HT1080 (cell line): ENCODE data around the gene SIRPB2. TPM values are rescaled to one million over a fixed set of nuclear protein-coding genes. Genes with fewer than 3 reads are reported as not detected.

Experiments
- DNase-seq: peaks from one replicate; pipeline ENCODE4 v3.0.0-alpha.2; 2015; ENCODE audit warnings: low read depth
- total RNA-seq: library from RNA; depleted of rRNA; stranded (reverse); fragments of >200 nt; shearing (Covaris generic); gene quantifications from 2 replicates; pipeline ENCODE4 v1.2.3, GENCODE V29; 2014

The SIRPB2 gene
- total RNA-seq, 1 experiment from 2014 or later = not detected

DNA sequence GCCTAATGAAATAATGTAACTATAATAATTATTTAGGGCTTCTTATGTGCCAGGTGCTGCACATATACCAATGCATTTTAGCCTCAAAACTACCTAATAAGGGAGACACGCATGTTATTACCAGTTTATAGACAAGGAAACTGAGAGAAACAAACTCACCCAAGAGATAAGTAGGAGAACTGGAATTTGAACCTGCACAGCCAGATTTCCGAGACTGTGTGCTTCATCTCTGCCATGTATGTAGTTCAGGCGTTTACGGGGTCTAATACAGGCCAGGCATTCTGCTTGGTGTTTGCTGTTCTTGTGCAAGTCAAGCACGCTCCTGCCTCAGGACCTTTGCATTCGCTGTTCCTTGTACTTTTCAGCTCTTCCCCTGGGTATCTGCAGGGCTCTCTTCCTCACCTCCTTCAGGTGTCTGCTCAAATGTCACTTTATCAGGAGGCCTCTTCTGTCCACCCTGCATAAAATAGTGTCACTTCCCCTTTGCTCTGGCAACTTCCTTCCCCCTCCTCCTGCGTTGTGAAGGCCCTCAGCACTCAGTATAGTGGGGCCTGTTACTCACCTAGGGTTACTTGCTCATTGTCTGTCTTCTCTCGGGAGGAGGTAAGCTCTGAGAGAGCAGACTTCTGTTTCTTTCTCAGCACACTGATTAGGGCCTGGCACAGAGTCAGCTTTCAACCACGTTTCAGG, 18.5 kb downstream of the SIRPB2 start:
- no peak for DNase-seq

DNA sequence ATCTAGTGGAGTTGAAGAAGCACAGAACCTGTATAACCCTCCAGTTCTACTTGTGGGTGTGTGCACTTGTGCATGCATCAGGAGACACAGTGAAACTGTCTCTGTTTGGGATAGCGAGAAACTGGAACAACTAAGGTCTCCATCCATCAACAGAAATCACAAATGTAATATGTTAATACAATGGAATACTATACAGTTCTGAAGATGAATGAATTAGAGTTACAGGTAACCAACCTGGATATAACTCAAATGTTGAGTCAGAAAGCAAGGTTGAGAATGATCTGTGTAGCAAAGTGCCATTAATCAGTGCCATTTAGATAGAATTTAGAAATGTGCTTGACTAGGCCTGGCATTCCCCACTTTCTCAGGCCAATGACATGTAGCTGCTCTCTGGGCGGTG, 20.0 kb downstream of the SIRPB2 start:
- no peak for DNase-seq

DNA sequence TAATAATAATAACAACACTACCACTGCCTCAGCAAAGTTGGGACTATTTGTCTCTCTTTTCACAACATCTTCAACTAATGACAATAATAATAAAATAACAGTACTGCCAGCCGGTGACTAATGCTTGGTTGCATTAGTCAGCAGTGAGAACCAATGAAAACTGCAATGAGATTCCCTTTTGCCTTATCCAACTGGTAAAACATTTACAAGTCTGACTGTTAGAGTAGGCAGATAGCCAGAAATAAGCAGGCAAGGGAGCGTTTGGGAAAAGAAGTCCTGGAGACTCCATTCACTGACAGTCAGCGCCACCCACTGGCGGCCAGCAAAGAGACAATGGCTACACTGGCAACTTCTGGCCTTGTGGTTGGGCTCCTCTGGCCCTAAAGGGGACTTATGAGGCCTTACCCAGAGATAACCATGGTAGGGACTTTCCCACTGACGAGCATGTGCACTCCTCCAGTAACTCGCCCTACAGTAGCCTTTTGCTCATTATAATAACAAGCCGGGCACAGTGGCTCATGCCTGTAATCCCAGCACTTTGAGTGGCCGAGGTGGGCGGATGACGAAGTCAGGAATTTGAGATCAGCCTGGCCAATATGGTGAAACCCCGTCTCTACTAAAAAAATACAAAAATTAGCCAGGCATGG, 21.2 kb downstream of the SIRPB2 start:
- DNase-seq = peak; percentile 96

DNA sequence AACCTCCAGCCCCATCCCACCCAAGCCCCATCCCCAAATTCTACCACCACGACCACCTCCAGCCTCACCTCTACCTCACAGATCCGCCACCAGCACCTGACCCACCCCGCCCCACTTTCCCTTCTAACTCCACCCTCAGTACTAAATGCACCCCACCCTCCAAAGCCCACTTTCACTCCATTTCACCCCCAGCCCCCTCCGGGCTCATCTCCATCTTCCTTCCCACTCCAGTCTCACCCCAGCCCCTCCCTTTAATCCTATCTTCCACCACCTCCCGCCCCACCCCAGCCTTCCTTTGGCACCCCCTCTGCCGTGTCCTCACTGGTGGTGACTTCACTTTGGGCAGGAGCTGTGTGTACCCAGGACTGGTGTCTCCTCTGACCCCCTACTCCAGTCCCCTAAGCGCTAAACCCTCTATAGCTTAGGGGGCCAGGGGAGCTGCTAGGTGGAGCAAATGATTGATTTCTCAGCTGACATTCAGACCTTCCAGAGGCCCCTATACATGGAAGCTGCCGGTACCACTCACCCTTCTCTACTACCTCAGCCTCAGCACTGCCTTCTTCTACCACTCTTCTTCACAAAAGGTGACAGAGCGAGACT, 21.8 kb downstream of the SIRPB2 start:
- DNase-seq = no peak

DNA sequence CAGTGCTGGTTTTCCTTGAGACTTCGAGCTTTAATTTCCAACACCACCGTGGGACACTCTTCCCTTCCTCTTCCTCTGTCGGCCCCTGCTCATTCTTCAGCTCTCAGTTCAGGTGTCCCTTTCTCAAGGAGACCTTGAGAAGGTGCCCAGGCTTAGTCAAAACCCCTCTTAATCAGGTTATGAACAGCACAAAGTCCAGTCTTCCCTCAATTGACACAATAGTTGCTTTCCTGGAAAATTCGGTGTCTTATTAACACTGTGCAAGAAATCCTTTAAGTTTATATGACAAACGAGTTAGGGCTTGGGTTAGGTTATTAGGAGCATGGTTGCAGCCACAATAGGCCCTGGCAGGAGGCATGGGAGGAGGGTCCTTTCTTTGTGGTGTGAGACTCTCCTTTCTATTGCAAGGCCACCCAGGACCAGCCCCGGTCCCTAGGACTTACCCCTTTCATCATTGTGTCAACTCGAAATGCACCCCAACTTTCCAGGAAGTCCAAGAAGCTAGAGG, 23.0 kb downstream of the SIRPB2 start:
- no peak for DNase-seq

DNA sequence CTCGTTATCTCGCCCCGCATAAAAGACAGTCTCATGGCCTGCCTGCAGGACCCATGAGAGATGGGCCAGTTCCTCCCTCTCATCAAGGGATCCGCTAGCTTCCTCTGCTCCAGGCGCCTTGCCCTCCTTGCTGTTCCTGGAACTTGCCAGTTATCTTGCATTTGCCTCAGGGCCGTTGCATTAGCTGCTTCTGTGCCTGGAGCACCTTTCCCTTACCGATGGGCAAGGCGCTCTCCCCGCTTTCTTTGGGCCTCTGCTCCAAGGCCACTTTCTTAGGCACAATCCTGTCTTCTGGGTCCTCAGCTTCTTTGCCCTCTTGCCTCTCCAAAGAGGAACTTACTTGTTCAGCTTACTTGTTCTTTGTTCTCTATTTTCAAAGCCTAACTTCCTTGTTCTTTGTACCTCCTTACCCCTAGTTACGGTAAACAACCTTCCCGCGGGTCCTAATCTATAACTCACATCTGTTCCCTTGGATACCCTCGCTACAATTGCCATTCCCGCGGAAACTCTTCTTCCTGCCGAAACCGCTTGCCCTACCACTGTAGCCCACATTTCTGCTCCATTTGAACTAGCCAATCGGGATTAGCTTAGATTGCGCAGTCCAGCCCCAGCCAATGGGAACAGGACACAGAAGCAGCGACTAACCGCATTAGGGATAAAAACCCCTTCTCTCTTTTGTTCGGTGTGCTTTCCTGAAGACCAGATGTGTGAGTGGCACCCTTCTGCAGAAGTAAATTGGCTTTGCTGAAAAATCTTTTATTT, 23.7 kb downstream of the SIRPB2 start:
- no peak for DNase-seq

DNA sequence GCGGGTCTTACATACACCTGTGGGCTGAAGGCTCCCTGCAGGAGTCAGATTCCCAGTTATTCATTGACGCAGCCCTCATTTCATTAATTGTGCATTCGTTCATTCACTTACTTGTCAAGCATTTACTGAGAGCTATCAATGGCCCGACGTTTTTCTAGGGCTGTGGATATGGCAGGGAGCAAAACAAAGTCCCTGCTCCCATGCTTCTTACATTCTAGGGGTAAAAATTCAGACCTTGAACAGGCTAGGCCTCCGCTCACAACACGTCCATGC, 24.2 kb downstream of the SIRPB2 start:
- no peak for DNase-seq

DNA sequence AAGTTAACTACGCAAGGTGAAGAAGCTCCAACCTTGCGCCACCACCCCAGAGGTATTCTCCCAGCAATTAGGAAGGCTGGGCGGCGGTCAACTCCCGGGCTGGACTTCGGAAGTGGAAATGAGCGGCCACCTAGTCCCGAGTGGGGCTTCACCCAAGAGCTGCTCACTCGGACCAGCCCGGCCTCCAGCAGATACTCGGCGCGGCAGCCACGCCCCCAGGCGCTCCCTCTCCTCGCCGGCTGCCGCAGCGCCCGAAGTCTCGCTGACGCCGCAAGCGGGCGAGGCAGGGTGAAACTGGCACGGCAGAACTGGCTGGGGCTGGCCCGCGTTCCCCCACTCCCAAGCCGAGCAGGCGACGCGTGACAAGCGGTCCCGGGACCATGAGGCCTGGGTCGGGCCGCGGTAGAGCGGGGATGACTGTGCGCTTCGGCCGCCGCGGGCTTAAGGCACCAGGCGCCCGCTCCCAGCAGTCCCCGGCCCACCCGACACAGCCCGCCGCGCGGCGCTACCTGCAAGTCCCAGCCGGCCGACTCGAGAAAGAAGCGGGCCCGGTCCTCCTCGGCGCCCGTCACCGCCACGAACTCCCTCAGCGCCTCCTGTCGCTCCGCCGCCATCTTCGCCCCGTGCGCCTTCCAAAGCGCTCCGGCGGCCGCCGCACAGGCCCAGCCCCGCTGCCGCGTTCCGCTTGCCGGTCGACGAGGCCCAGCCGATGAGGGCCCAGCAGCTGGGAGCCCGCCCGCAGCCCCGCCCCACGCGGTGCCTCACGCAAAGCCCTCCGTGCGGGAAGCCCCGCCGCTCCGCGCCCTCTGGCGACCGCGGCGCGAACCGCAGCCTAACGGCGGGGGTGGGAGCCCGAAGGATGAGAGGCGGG, 24.8 kb downstream of the SIRPB2 start, which contains the start of gene NSFL1C:
TSS of gene NSFL1C (minus strand) at position 639 of the 871 bp plus-strand sequence. CDS start at position 614, 25 bp downstream.
- peak; percentile 89 for DNase-seq

DNA sequence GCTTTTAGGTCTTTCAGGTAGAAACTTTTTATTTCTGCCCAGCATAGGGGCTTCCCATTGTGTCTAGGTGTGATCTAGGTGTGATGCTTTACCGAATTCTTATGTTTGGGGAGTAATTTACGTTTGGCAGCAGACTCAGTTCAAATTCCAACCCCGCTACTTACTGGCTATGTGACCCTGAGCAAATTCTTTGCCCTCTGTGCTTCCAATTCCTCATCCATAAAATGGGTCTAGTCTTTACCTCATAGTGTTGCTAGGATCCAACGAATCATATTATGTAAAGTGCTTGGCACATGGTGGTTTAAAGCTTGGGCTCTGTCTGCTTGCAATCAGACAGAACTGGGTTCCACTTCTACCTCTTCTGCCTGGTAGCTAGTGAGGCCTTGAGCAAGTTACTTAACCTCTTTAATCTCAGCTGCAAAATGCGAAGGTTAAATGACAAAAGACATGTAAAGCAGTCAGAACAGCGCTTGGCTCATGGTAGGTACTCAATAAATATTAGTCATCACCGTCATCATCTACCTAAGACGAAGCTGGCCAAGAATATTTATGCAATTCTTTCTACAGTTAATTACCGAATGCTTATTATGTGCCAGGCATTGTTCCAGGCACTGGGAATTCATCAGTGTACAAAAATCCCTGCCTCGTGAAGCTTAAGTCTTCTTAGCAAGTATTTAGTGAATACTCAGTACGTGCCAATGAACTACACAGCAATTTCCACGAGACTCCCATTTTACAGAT, 25.6 kb downstream of the SIRPB2 start:
- DNase-seq = peak; percentile 21

DNA sequence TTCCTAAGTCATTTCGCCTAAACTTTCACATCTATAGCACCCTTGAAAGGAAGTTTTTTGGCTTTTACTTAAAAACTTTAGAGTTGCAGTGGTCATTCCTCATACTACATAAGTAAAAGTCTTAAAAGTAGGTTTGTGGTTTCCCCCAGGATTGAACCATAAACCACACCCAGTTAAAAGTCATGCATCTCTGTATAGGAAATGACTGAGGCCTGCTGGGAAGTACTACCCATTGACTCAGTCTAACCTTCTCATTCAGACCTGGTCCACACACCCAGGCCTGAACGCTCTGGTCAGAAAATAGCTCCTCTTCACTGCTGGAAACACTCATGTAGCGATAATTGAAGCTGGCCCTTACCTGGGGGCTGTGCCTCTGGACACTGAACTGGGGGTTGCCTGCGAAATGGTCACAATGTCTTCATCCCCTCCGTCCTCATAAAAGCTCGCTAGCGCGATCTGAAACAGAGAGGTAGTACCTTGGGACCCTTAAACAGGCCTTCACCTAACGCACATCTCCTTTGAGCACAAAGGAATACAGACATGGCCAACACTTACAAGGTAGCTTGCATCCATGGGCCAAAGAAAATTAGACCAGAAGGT, 27.1 kb downstream of the SIRPB2 start:
- DNase-seq = no peak

DNA sequence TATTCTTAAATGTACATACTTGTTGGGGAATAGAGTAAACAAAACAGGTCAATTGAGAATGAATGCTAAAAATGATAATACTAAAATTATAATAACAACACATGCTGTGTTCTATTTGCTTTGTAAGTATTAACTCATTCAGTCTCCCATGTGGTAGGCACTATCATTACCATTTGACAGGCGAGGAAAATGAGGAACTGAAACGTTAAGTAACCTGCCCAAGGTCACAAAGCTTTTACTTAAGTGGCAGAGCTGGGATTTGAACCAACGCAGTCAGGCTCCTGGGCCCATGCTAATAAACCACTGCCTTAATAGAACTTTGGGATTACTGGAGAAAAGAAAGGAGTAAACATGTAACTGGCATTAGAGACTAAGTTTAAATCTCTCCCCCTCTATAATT, 28.4 kb downstream of the SIRPB2 start:
- no peak for DNase-seq

DNA sequence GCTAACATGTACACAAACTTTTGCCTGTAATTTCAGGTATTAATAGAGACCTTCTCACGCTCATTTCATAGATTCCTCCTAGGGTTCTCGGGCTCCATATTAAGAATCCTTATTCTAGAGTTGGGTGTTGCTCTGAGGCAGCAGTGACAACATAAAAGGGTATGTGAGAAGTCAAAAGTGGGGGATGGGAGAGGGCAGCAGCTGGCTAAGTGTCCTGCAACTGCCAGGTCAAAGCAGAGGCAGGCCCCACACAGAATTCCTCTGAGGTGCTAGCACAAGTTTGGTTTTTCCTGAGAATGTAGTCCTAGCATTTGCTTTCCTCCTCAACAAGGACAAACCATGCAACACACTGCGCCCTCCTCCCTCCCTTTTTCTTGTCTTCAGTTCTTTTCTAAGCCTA, 29.2 kb downstream of the SIRPB2 start:
- no peak for DNase-seq

DNA sequence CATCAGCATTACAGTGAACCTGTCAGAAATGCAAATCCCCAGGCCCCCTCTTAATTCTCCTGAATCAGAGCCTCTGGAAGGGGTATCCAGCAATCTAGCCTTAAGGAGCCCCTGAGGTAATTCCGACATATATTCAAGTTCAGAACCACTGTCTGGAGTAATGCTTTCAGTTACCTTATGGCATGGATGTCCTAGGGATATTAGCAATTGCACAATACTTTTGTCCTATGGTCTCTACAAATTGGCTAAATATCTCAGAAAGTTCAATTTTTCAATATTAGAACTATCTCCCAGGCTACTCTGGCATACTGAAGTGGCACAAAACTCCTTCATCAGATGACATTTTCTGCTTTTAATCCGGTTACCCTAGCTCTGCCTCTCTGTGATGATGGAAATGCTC, 30.9 kb downstream of the SIRPB2 start:
- no peak for DNase-seq

DNA sequence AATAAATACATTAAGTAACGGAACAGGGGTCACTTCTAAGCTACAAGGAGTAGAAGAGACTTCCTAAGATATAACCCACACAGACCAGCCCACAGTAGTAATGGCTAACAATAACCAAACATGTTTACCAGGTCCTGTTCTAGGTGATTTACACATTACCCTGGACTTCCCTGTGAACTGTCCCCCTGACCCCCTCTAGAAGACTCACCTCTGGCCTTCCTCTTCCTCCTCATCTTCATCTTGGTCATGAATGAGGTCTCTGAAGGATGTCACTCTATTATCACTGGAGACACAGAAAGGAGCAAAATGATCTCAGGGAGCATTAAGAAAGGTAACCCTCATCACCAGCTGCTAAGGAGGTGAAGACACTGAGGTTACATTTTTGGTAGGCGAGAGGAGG, 33.2 kb downstream of the SIRPB2 start:
- DNase-seq = no peak

DNA sequence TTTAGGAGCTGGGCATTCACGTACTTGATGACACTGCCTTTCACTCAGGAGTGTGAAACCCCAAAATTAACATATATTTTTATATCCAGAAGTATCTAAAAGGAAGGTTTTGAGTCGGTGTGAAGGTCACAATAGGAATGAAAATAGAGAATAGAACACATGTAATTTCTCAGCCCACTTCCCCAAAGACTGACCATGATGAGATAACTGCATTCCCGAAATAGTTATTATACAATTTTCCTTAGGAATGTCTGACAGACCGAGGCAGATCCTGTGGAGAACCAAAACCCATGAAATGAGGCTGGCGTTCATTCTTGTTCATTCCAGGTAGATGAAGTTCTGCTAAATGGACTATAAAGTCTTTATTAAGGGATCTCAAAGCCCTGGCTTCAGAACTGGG, 34.9 kb downstream of the SIRPB2 start:
- no peak for DNase-seq

DNA sequence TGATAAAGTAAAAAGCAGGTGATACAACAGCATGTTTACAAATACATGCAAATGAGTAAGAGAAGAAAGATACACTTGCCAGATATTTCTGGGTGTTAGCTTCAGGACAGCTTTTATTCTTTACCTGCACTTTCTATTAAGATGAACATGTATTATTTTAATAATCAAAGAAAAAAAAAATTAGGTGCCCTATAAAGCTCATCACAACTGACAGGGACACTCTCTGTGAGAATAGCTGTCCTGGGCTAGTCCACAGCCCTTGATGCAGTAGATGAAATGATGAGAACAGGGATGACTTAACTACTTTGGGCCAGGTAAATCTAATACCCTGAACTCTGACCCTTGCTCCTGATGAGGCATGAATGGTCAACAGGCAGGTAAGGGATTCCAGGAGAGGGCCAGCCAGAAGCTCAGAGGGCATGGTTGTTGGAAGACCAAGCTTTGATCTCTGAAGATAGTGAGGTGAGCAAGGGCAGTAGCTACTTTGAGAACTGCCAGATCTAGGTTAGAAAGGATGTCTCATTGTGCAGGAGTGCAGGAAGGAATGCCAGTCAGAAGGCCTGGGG, 40.2 kb downstream of the SIRPB2 start:
- DNase-seq = no peak

DNA sequence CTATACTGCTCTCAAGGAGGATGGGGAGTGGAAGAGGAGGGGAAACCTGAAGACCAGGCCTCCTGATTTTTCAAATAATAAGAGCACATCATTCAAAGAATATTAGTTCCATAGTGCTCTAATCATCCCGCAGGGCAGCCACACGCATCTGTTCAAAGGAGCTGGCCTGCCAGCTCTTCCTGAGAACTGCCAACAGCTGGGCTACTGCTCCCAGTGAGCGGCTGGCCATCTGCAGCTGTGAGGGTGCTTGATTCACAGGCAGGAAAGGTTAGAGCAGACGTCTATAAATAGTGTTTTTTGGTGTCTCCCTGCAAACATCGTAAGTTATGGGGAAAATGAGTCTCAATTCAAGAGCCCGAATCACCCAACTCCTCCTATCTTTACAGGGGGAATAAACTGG, 41.9 kb downstream of the SIRPB2 start:
- DNase-seq = no peak

DNA sequence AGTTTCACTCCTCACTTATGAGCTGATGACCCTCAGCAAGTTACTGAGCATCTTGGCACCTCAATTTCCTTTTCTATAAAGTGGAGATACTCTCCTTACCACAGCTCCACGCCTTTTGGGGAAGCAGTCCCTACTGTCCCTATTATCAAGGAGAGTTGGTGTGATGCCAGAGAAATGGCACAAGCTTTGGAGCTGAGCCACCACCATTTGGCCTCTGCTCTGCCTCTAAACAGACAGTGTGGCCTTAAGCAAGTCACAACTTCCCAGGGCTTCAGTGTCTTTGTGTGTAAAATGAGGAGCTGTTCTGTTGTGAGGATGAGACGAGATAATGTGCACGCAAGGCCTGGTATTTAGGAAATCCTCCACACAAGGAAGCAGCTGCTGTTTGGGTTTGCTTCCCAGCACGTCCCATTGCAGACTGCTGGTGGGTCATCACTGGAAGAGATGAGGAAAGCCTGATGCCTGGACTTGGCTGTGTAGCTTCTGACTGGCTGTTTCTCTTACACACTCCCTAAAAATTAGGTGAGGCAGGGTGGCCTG, 43.1 kb downstream of the SIRPB2 start:
- no peak for DNase-seq

DNA sequence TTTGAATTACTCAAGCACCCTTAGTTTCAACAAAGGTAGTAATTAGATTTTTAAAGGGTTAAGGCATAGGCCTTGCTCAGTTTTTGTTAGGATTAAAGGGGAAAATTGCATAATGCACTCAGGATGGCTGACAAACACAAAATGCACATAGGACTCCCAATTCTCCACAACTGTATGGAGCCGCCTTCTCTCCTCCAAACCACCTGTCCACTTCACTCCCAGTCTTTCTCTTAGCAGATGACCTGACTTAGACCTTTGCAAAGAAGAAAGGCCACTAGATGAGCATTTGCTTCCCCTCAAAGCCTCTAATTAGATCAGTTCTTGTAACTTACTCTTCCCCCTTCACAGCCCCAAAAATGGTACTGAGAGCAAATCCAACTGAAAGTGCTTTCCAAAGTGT, 44.7 kb downstream of the SIRPB2 start:
- no peak for DNase-seq
